Neural cell (in vitro differentiated cells): ENCODE results near the gene SLC16A12.

Experiments used
- EP300 ChIP-seq: fragments of 450-650 bp; conservative IDR thresholded peaks from 2 replicates; pipeline ENCODE4 v1.6.1; 2014; ENCODE audit warnings: antibody characterized with exemption, mild to moderate bottlenecking, moderate library complexity; ENCODE audit not compliant: poor library complexity, severe bottlenecking
- EZH2 ChIP-seq: fragments of 200-600, 300-800 bp; shearing (Covaris generic), sonication (generic); IDR thresholded peaks from 2 replicates; pipeline ENCODE4 v1.6.1; 2014; ENCODE audit warnings: antibody characterized with exemption, low read length, borderline replicate concordance, mild to moderate bottlenecking; ENCODE audit not compliant: insufficient read depth, poor library complexity, severe bottlenecking
- SMC3 ChIP-seq: fragments of 450-650 bp; conservative IDR thresholded peaks from 2 replicates; pipeline ENCODE4 v1.6.1; 2014; ENCODE audit warnings: antibody characterized with exemption, mild to moderate bottlenecking, moderate library complexity; ENCODE audit not compliant: poor library complexity
- TAF1 ChIP-seq: IDR thresholded peaks from 2 replicates; pipeline ENCODE4 v1.6.1; 2012; ENCODE audit warnings: low read depth
- TF ChIP-seq, protein P1 (sequence below): fragments of 450-650 bp; IDR thresholded peaks from 2 replicates; pipeline ENCODE4 v1.5.1; 2014; ENCODE audit warnings: antibody characterized with exemption, mild to moderate bottlenecking, moderate library complexity; ENCODE audit not compliant: poor library complexity, severe bottlenecking
- TF ChIP-seq, protein P2 (sequence below): IDR thresholded peaks from 2 replicates; pipeline ENCODE4 v1.6.1; 2012; ENCODE audit warnings: borderline replicate concordance

- TF ChIP-seq, protein P1, sequence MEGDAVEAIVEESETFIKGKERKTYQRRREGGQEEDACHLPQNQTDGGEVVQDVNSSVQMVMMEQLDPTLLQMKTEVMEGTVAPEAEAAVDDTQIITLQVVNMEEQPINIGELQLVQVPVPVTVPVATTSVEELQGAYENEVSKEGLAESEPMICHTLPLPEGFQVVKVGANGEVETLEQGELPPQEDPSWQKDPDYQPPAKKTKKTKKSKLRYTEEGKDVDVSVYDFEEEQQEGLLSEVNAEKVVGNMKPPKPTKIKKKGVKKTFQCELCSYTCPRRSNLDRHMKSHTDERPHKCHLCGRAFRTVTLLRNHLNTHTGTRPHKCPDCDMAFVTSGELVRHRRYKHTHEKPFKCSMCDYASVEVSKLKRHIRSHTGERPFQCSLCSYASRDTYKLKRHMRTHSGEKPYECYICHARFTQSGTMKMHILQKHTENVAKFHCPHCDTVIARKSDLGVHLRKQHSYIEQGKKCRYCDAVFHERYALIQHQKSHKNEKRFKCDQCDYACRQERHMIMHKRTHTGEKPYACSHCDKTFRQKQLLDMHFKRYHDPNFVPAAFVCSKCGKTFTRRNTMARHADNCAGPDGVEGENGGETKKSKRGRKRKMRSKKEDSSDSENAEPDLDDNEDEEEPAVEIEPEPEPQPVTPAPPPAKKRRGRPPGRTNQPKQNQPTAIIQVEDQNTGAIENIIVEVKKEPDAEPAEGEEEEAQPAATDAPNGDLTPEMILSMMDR, result no peak
- TF ChIP-seq EP300 (no peak), TAF1 (no peak), EZH2 (no peak), SMC3 (no peak)
- TF ChIP-seq, protein P2, sequence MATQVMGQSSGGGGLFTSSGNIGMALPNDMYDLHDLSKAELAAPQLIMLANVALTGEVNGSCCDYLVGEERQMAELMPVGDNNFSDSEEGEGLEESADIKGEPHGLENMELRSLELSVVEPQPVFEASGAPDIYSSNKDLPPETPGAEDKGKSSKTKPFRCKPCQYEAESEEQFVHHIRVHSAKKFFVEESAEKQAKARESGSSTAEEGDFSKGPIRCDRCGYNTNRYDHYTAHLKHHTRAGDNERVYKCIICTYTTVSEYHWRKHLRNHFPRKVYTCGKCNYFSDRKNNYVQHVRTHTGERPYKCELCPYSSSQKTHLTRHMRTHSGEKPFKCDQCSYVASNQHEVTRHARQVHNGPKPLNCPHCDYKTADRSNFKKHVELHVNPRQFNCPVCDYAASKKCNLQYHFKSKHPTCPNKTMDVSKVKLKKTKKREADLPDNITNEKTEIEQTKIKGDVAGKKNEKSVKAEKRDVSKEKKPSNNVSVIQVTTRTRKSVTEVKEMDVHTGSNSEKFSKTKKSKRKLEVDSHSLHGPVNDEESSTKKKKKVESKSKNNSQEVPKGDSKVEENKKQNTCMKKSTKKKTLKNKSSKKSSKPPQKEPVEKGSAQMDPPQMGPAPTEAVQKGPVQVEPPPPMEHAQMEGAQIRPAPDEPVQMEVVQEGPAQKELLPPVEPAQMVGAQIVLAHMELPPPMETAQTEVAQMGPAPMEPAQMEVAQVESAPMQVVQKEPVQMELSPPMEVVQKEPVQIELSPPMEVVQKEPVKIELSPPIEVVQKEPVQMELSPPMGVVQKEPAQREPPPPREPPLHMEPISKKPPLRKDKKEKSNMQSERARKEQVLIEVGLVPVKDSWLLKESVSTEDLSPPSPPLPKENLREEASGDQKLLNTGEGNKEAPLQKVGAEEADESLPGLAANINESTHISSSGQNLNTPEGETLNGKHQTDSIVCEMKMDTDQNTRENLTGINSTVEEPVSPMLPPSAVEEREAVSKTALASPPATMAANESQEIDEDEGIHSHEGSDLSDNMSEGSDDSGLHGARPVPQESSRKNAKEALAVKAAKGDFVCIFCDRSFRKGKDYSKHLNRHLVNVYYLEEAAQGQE, result no peak
These were observed 13.3 kb upstream of the SLC16A12 start for GRCh38 chr10:89548673-89549072.
